Measurements from ENCODE around the gene MT1M.

The MT1M gene

DNA sequence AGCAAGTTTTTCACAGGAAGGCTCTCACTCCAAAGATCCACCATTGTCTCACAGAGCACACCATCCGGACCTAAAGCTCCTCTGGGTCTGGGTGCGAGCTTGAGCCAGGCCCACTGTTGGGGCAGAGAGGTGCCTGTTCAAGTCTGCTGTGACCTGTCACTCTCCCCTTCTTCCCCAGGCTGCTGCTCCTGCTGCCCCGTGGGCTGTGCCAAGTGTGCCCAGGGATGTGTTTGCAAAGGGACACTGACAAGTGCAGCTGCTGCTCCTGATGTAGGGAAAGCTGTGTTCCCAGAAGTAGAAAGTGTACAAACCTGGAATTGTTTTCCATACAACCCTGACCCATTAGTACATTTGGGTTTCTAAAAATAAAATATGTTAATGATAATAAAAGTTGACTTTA is 45.0 kb downstream of the MT1M start:
- TF ChIP-seq, protein P1, sequence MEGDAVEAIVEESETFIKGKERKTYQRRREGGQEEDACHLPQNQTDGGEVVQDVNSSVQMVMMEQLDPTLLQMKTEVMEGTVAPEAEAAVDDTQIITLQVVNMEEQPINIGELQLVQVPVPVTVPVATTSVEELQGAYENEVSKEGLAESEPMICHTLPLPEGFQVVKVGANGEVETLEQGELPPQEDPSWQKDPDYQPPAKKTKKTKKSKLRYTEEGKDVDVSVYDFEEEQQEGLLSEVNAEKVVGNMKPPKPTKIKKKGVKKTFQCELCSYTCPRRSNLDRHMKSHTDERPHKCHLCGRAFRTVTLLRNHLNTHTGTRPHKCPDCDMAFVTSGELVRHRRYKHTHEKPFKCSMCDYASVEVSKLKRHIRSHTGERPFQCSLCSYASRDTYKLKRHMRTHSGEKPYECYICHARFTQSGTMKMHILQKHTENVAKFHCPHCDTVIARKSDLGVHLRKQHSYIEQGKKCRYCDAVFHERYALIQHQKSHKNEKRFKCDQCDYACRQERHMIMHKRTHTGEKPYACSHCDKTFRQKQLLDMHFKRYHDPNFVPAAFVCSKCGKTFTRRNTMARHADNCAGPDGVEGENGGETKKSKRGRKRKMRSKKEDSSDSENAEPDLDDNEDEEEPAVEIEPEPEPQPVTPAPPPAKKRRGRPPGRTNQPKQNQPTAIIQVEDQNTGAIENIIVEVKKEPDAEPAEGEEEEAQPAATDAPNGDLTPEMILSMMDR (IDR thresholded peaks at IDR 0.05; ENCODE audit: insufficient read depth, low read depth, low read length, missing control alignments), result no peak
- no peak for DNase-seq (ENCODE audit: low read depth)

DNA sequence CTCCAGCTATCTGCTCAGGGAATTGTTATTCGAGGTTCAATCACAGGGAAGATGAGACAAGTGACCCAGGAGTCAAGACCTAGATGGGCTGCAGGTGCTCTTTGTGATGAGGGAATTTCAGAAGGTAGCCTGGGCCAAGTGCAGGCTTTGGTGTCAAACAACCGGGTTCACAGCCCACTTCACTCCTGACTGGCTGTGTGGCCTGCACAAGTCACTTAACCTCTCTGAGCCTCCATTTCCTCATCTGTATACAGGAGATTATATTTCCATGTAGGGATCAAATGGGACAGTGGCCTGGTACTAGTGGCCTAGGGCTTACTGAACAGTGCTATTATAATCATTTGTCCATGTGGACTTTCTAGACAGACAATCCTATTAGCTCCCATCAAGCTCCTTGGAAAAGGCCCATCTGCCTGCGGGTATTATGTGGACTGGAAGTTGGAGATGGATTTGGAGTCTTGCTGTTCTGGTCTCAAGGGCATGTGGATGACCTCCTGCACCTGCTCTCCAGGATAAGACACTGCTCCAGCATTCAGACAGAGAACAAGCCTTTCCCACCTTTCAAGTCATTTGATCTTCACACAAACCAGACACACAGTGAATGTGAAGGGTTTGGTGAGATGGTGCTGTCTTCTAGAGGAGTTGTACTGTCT is 46.7 kb downstream of the MT1M start:
- no peak for DNase-seq (ENCODE audit: low read depth)
- H3K4me3 ChIP-seq (ENCODE audit: low read depth, low read length), result no peak overlapping the region
- TF ChIP-seq, protein P1 (IDR thresholded peaks at IDR 0.05; ENCODE audit: insufficient read depth, low read depth, low read length, missing control alignments), result no peak

More for the DNA sequence above, 45.0 kb downstream of the MT1M start:
- H3K4me3 ChIP-seq (ENCODE audit: low read depth, low read length), result no peak overlapping the region

DNA sequence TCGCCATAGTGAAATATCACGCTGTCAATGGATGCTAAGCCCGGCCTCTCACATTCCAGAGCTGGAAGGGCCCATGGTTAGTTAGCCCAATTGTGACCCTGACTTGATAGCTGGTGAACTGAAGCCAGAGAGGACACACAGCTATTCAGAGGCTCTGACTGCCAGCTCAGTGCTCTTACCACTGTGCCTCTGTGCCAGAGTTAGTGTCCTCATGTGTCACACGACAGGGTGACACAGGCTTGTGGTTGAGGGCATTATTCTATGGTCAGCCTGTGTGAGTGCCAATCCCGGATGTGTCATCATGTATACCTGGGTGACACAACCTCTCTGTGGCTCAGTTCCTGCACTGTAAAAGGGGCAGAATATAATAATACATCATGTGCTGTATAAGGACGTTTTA is 47.4 kb downstream of the MT1M start:
- TF ChIP-seq, protein P1 (IDR thresholded peaks at IDR 0.05; ENCODE audit: insufficient read depth, low read depth, low read length, missing control alignments), result no peak
- DNase-seq (ENCODE audit: low read depth), result no peak
- H3K4me3 ChIP-seq (ENCODE audit: low read depth, low read length), result no peak overlapping the region

DNA sequence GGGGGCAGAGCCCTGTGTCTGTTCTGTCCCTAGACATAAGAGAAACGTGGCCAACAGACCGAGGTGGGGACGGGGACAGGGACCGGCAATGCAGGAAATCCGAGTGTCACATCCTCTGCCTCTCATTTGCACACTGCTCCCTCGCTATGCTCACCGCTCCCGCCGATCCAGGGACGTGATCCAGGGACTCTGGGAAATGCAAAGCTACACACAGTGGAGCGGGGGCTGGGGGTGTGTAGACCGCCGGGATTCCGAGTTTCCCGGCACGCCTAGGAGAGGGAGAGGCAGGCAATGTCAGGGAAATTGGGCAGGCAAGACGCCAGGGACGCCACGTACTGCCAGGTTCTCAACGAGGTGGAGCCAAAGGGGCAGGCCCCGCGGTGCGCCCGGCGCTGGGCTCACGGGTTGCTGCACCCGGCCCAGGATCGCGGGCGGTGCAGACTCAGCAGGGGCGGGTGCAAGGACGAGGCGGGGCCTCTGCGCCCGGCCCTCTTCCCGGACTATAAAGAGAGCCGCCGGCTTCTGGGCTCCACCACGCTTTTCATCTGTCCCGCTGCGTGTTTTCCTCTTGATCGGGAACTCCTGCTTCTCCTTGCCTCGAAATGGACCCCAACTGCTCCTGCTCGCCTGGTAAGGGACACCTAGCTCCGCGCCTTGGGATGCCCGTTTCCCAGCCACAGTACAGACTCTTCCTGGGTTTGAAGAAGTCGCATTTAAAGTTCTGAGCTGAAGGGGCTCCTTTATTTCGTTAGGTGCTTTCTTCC is 49.7 kb downstream of the MT1M start, which contains the start of gene MT1X:
TSS of gene MT1X (plus strand) at position 532 of the 764 bp plus-strand sequence. CDS start at position 603, 71 bp downstream.
- peak; percentile 94 for DNase-seq (ENCODE audit: low read depth)
- peak within 1 kb of the TSS; percentile 63 for H3K4me3 ChIP-seq (ENCODE audit: low read depth, low read length)
- TF ChIP-seq, protein P1 (IDR thresholded peaks at IDR 0.05; ENCODE audit: insufficient read depth, low read depth, low read length, missing control alignments), result no peak

DNA sequence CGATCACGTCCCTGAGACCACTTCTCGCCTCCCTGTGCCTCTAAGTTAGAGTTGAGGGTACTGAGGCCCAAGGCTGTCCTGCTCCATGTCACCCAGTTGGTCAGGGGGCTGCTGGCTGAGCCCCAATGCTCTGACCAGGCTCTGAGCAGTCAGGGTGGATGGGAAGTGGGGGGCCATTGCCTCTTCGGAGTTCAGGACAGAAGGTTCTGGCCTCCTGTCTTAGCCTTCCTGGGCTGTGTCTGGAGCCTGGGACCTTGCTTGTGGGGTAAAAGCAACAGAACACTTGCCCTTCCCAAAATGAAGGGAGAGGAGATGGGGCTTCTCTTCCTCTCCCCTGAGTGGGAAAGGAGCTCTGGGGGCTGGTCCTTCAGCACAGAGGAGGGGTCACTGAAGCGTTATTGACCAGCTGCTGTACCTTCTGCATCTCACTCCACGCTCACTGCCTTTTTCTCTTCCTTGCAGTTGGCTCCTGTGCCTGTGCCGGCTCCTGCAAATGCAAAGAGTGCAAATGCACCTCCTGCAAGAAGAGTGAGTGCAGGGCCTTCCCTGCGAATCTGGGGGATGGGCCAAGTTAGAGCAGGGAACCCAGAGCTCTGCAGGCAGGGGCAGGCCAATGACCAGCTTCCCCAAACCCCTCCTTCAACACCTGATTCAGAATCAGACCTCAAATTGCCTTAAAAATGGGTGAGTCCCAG is 50.4 kb downstream of the MT1M start:
- H3K4me3 ChIP-seq (ENCODE audit: low read depth, low read length), result peak overlapping the region; percentile 63
- DNase-seq (ENCODE audit: low read depth), result no peak
- TF ChIP-seq, protein P1 (IDR thresholded peaks at IDR 0.05; ENCODE audit: insufficient read depth, low read depth, low read length, missing control alignments), result no peak

Data from GM12865 (cell line).